ENCODE results near the gene SYT17. TPM values are rescaled to one million over a fixed set of nuclear protein-coding genes. Genes with fewer than 3 reads are reported as not detected.

Gene SYT17
- total RNA-seq, 4 donors from 2014 or later = 4.2 to 9.0 (median 6.3) TPM

- Histone ChIP-seq H3K4me3 (no peak overlapping the region), H3K27me3 (no peaks in the 10 kb centered on the region), H3K36me3 (no peaks in the 10 kb centered on the region), H3K4me1 (peaks cover 0 to 54% (median 27%) of the 10 kb centered on the region in 3 donors), H3K27ac (no peak overlapping the region), H3K9me3 (no peaks in the 10 kb centered on the region)
- no peak for TF ChIP-seq CTCF (IDR thresholded peaks at IDR 0.05)
- TF ChIP-seq EP300 (IDR thresholded peaks at IDR 0.05) = no peak
- TF ChIP-seq POLR2A (IDR thresholded peaks at IDR 0.05) = no peak
- no peak for TF ChIP-seq POLR2AphosphoS5 (IDR thresholded peaks at IDR 0.05)
- ATAC-seq = no peak
- 83 to 92% methylated on average over 1 of the region's 1 CpG for WGBS, 2 donors (ENCODE audit: low coverage in 1 of 2)
Measured at GRCh38 chr16:19133600-19133999, 34.4 kb upstream of the SYT17 start.

GRCh38 chr16:19135201-19135842 is 32.7 kb upstream of the SYT17 start:
- ATAC-seq = no peak
- H3K4me1 ChIP-seq = peaks cover 0 to 57% (median 27%) of the 10 kb centered on the region in 3 donors

GRCh38 chr16:19135896-19136438 is 32.1 kb upstream of the SYT17 start:
- Histone ChIP-seq H3K4me3 (no peak overlapping the region), H3K4me1 (peaks cover 0 to 50% (median 21%) of the 10 kb centered on the region in 3 donors), H3K27me3 (no peaks in the 10 kb centered on the region), H3K36me3 (no peaks in the 10 kb centered on the region), H3K9me3 (no peaks in the 10 kb centered on the region), H3K27ac (no peak overlapping the region)
- 47 to 57% methylated on average over 1 to 6 of the region's 7 CpGs for WGBS, 2 donors (ENCODE audit: low coverage in 1 of 2)
- TF ChIP-seq EP300 (IDR thresholded peaks at IDR 0.05) = no peak
- TF ChIP-seq CTCF (IDR thresholded peaks at IDR 0.05) = no peak
- TF ChIP-seq POLR2A (IDR thresholded peaks at IDR 0.05) = no peak
- TF ChIP-seq POLR2AphosphoS5 (IDR thresholded peaks at IDR 0.05) = no peak
- ATAC-seq = peak; percentile 39

More at GRCh38 chr16:19135201-19135842, 32.7 kb upstream of the SYT17 start:
- H3K27me3 ChIP-seq = no peaks in the 10 kb centered on the region
- TF ChIP-seq CTCF (IDR thresholded peaks at IDR 0.05) = no peak
- no peak for TF ChIP-seq POLR2A (IDR thresholded peaks at IDR 0.05)
- TF ChIP-seq POLR2AphosphoS5 (IDR thresholded peaks at IDR 0.05) = no peak
- no peak for TF ChIP-seq EP300 (IDR thresholded peaks at IDR 0.05)
- no peak overlapping the region for H3K4me3 ChIP-seq
- no peaks in the 10 kb centered on the region for H3K9me3 ChIP-seq
- 66 to 67% methylated on average over 4 to 8 of the region's 10 CpGs for WGBS, 2 donors (ENCODE audit: low coverage in 1 of 2)
- H3K36me3 ChIP-seq = no peaks in the 10 kb centered on the region
- no peak overlapping the region for H3K27ac ChIP-seq

- no peaks in the 10 kb centered on the region for H3K36me3 ChIP-seq
- peaks cover 0 to 45% (median 19%) of the 10 kb centered on the region in 3 donors for H3K4me1 ChIP-seq
- H3K9me3 ChIP-seq = no peaks in the 10 kb centered on the region
- no peak for TF ChIP-seq CTCF (IDR thresholded peaks at IDR 0.05)
- TF ChIP-seq EP300 (IDR thresholded peaks at IDR 0.05) = no peak
- TF ChIP-seq POLR2A (IDR thresholded peaks at IDR 0.05) = no peak
- TF ChIP-seq POLR2AphosphoS5 (IDR thresholded peaks at IDR 0.05) = no peak
- peak; percentile 40 for ATAC-seq
- H3K4me3 ChIP-seq = no peak overlapping the region
- H3K27ac ChIP-seq = peak overlapping the region in 1 of 4 donors; percentile 17
- WGBS, 2 donors (ENCODE audit: low coverage in 1 of 2) = 54 to 60% methylated on average over 5 to 9 of the region's 10 CpGs
- no peaks in the 10 kb centered on the region for H3K27me3 ChIP-seq
Measured at GRCh38 chr16:19136549-19137196, 31.4 kb upstream of the SYT17 start.
